Activated B cell treated with CpG ODN at 0.5 μM for 24 hours (primary cell): ENCODE results near the gene USH1C. TPM values are rescaled to one million over a fixed set of nuclear protein-coding genes. Genes with fewer than 3 reads are reported as not detected.

ENCODE experiments used
- ATAC-seq: fragments of 200-7000 bp; cut with Tn5 transposase; one replicate; pipeline ENCODE4 v1.10.0; 2021; ENCODE audit warnings: low read depth, mild to moderate bottlenecking, moderate library complexity
- CTCF ChIA-PET: fragments of 350-600 bp; sonication (Branson Sonifier 250); formaldehyde crosslinking; loops from one replicate; lab custom pipeline; 2021; ENCODE audit warnings: antibody characterized with exemption; lab: Charles Lee
- POLR2A ChIA-PET: fragments of 350-600 bp; sonication (Branson Sonifier 250); formaldehyde crosslinking; loops from one replicate; lab custom pipeline; 2021; ENCODE audit warnings: antibody characterized with exemption; lab: Charles Lee
- DNase-seq: peaks from one replicate; pipeline ENCODE4 v3.0.0; 2022
- H3K27ac Mint-ChIP-seq: one replicate; pipeline ENCODE4 v1.8.0; 2020; ENCODE audit warnings: mixed read lengths
- H3K27me3 Mint-ChIP-seq: one replicate; pipeline ENCODE4 v1.8.0; 2021; ENCODE audit warnings: mixed read lengths
- H3K36me3 Mint-ChIP-seq: one replicate; pipeline ENCODE4 v1.8.0; 2021; ENCODE audit warnings: low read depth, mixed read lengths
- H3K4me1 Mint-ChIP-seq: one replicate; pipeline ENCODE4 v1.8.0; 2021; ENCODE audit warnings: mixed read lengths
- H3K4me3 Mint-ChIP-seq: one replicate; pipeline ENCODE4 v1.8.0; 2020; ENCODE audit warnings: mild to moderate bottlenecking, mixed read lengths
- H3K9me3 Mint-ChIP-seq: one replicate; pipeline ENCODE4 v1.8.0; 2020; ENCODE audit warnings: mixed read lengths
- CTCF ChIP-seq: fragments of 200-600 bp; IDR thresholded peaks from one replicate; pipeline ENCODE4 v1.8.0; 2022; ENCODE audit warnings: antibody characterized with exemption, mild to moderate bottlenecking
- intact Hi-C: fragments of 100-400 bp; cut with micrococcal nuclease; formaldehyde crosslinking; loops from one replicate; pipeline ENCODE4 v1.15.1; 2024
- total RNA-seq: library from RNA; stranded (reverse); gene quantifications from 2 replicates; pipeline ENCODE4 v1.2.3, GENCODE V29; 2022

The USH1C gene
- total RNA-seq, 1 donor from 2014 or later, result not detected

GRCh38 chr11:17552392-17553248 lies 8.4 kb upstream of the USH1C start:
- ChIA-PET CTCF (no interaction called here), POLR2A (no interaction called here)
- intact Hi-C loops, result no loop called here
- H3K36me3 Mint-ChIP-seq, result no peaks in the 10 kb centered on the region
- peaks cover 15% of the 10 kb centered on the region for H3K27me3 Mint-ChIP-seq
- DNase-seq (no peak), ATAC-seq (no peak)
- no peak for TF ChIP-seq CTCF
- H3K4me3 Mint-ChIP-seq, result no peak overlapping the region
- H3K4me1 Mint-ChIP-seq, result no peaks in the 10 kb centered on the region
- no peaks in the 10 kb centered on the region for H3K9me3 Mint-ChIP-seq
- no peak overlapping the region for H3K27ac Mint-ChIP-seq

- H3K27me3 Mint-ChIP-seq, result peaks cover 20% of the 10 kb centered on the region
- no peak for ATAC-seq
- CTCF ChIA-PET, result no interaction called here
- no peaks in the 10 kb centered on the region for H3K9me3 Mint-ChIP-seq
- H3K4me1 Mint-ChIP-seq, result no peaks in the 10 kb centered on the region
- H3K4me3 Mint-ChIP-seq, result no peak overlapping the region
- no peak for DNase-seq
- TF ChIP-seq CTCF, result no peak
- H3K36me3 Mint-ChIP-seq, result no peaks in the 10 kb centered on the region
- intact Hi-C loops, result no loop called here
- no peak overlapping the region for H3K27ac Mint-ChIP-seq
- POLR2A ChIA-PET, result no interaction called here
Observed at GRCh38 chr11:17552041-17552355, 7.8 kb upstream of the USH1C start.

- Mint-ChIP-seq H3K36me3 (no peaks in the 10 kb centered on the region), H3K4me3 (no peak overlapping the region), H3K9me3 (no peaks in the 10 kb centered on the region), H3K27me3 (peaks cover 22% of the 10 kb centered on the region), H3K4me1 (no peaks in the 10 kb centered on the region), H3K27ac (no peak overlapping the region)
- ATAC-seq, result no peak
- DNase-seq, result no peak
- no peak for TF ChIP-seq CTCF
- ChIA-PET CTCF (no interaction called here), POLR2A (no interaction called here)
- intact Hi-C loops, result no loop called here
Observed at GRCh38 chr11:17551347-17552040, 7.3 kb upstream of the USH1C start.

GRCh38 chr11:17550450-17551346 lies 6.5 kb upstream of the USH1C start:
- no peak for TF ChIP-seq CTCF
- CTCF ChIA-PET, result no interaction called here
- ATAC-seq, result no peak
- H3K4me1 Mint-ChIP-seq, result no peaks in the 10 kb centered on the region
- no peak for DNase-seq
- no peak overlapping the region for H3K27ac Mint-ChIP-seq
- no peaks in the 10 kb centered on the region for H3K36me3 Mint-ChIP-seq
- intact Hi-C loops, result no loop called here
- no peaks in the 10 kb centered on the region for H3K9me3 Mint-ChIP-seq
- H3K27me3 Mint-ChIP-seq, result peaks cover 28% of the 10 kb centered on the region
- POLR2A ChIA-PET, result no interaction called here
- no peak overlapping the region for H3K4me3 Mint-ChIP-seq

- H3K27me3 Mint-ChIP-seq, result peaks cover 38% of the 10 kb centered on the region
- ChIA-PET CTCF (no interaction called here), POLR2A (no interaction called here)
- no peaks in the 10 kb centered on the region for H3K9me3 Mint-ChIP-seq
- H3K4me1 Mint-ChIP-seq, result no peaks in the 10 kb centered on the region
- ATAC-seq (no peak), DNase-seq (no peak)
- H3K27ac Mint-ChIP-seq, result no peak overlapping the region
- no peak for TF ChIP-seq CTCF
- H3K4me3 Mint-ChIP-seq, result no peak overlapping the region
- H3K36me3 Mint-ChIP-seq, result no peaks in the 10 kb centered on the region
- intact Hi-C loops, result no loop called here
Observed at GRCh38 chr11:17548444-17548843, 4.2 kb upstream of the USH1C start.
